Prostate gland (tissue), 2 donors: ENCODE results near the gene STRN4. TPM values are rescaled to one million over a fixed set of nuclear protein-coding genes. Genes with fewer than 3 reads are reported as not detected.
A peak's percentile ranks its signal among the peaks of the same experiment; 100 is the strongest.

Experiments
- DNase-seq: peaks from one replicate; pipeline ENCODE4 v3.0.0-alpha.2; 2019; ENCODE audit warnings: low spot score
- H3K27ac ChIP-seq, 2 donors: fragments of 200-600 bp; sonication (generic); 2 replicates each; pipeline ENCODE4 v1.5.1; 2017 to 2019
- H3K27me3 ChIP-seq: fragments of 200-600 bp; sonication (generic); replicated peaks from 2 replicates; pipeline ENCODE4 v1.5.1; 2019; ENCODE audit not compliant: insufficient read depth
- H3K36me3 ChIP-seq, 2 donors: fragments of 200-600 bp; sonication (generic); 1 replicate in 1 of 2; 2 replicates in 1 of 2; pipeline versions ENCODE4 v1.5.1 to v1.8.1; 2017 to 2019
- H3K4me1 ChIP-seq: fragments of 200-600 bp; sonication (generic); replicated peaks from 2 replicates; pipeline ENCODE4 v1.5.1; 2019
- H3K4me3 ChIP-seq, 2 donors: fragments of 200-600 bp; sonication (generic); 2 replicates each; pipeline ENCODE4 v1.5.1; 2017 to 2019
- H3K9me3 ChIP-seq: fragments of 200-600 bp; sonication (generic); 2 replicates; pipeline ENCODE4 v1.5.1; 2017
- POLR2A ChIP-seq: fragments of 450-650 bp; IDR thresholded peaks from one replicate; pipeline ENCODE4 v1.6.1; 2016; ENCODE audit warnings: antibody characterized with exemption, mild to moderate bottlenecking
- POLR2AphosphoS5 ChIP-seq: sonication (generic); formaldehyde crosslinking; IDR thresholded peaks from one replicate; pipeline ENCODE4 v1.6.1; 2017; ENCODE audit warnings: antibody characterized with exemption
- WGBS: methylation state at CpG from one replicate; pipeline ENCODE4 v1.1.5; 2018; 5-methylcytosine and 5-hydroxymethylcytosine counted together
- intact Hi-C: fragments of 100-400 bp; cut with DNase I; formaldehyde crosslinking; loops from one replicate; pipeline ENCODE4 v1.14.2; 2022
- microRNA counts, 2 donors: library from miRNA; unstranded; fragments of <30 nt; microRNA quantifications; one replicate each; lab custom pipeline; 2016 to 2017
- microRNA-seq: library from miRNA; unstranded; fragments of <30 nt; microRNA quantifications from one replicate; pipeline ENCODE4, GENCODE V29; 2016
- small RNA-seq, 2 donors: library from RNA; depleted of rRNA; stranded (forward); fragments of <200 nt; gene quantifications; one replicate each; pipeline ENCODE3, GENCODE V24; 2016
- total RNA-seq, 2 donors: library from RNA; depleted of rRNA; stranded (reverse); fragments of >200 nt; gene quantifications; one replicate each; pipeline ENCODE4 v1.1.0, GENCODE V29; 2016
- TF ChIP-seq, protein P1 (sequence below), 4 experiments: fragments of 200-600 bp in 2 of 4; fragments of 450-650 bp in 2 of 4; sonication (generic) in 2 of 4; IDR thresholded peaks; 1 replicate in 3 of 4; 2 replicates in 1 of 4; pipeline ENCODE4 v1.5.1; 2016 to 2019; ENCODE audit warnings: antibody characterized with exemption in 4 of 4, mild to moderate bottlenecking in 2 of 4, moderate library complexity in 2 of 4

Gene STRN4
- total RNA-seq, 2 donors from 2014 or later, result 80.7 to 221 TPM

- no peaks in the 10 kb centered on the region for H3K9me3 ChIP-seq
- TF ChIP-seq, protein P1, sequence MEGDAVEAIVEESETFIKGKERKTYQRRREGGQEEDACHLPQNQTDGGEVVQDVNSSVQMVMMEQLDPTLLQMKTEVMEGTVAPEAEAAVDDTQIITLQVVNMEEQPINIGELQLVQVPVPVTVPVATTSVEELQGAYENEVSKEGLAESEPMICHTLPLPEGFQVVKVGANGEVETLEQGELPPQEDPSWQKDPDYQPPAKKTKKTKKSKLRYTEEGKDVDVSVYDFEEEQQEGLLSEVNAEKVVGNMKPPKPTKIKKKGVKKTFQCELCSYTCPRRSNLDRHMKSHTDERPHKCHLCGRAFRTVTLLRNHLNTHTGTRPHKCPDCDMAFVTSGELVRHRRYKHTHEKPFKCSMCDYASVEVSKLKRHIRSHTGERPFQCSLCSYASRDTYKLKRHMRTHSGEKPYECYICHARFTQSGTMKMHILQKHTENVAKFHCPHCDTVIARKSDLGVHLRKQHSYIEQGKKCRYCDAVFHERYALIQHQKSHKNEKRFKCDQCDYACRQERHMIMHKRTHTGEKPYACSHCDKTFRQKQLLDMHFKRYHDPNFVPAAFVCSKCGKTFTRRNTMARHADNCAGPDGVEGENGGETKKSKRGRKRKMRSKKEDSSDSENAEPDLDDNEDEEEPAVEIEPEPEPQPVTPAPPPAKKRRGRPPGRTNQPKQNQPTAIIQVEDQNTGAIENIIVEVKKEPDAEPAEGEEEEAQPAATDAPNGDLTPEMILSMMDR (IDR thresholded peaks at IDR 0.05), result no peak
- no peak for TF ChIP-seq POLR2A
- TF ChIP-seq POLR2AphosphoS5, result no peak
- no peaks in the 10 kb centered on the region for H3K27me3 ChIP-seq
- H3K27ac ChIP-seq, result no peak overlapping the region
- intact Hi-C loops, result no loop called here
- WGBS, result 92% methylated on average over 21 of the region's 21 CpGs
- DNase-seq, result no peak
- no peaks in the 10 kb centered on the region for H3K4me1 ChIP-seq
- H3K36me3 ChIP-seq, result peaks cover 0 to 3% of the 10 kb centered on the region in 2 donors
- H3K4me3 ChIP-seq, result no peak overlapping the region
Measured at GRCh38 chr19:46674416-46675178, 71.7 kb downstream of the STRN4 start.

DNA sequence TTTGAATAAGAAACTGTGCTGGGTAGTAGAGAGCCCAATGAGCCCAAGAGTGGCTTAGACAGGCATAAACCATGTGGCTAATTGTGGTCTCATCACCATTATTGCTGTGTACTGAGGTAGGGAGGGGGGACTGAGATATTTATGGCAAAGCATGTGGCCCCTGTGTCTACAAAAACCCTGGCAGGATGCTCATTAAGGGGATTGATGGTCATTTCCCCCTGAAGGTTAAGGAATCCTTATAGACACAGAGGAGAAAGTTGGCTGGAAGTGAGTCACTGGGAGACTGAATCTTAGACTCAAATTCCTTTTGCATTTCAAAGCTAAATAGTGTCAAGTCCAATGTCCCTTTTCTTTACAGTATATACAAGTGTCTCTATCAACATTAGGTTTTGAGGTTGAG, 75.4 kb downstream of the STRN4 start:
- intact Hi-C loops, result no loop called here
- H3K4me1 ChIP-seq, result no peaks in the 10 kb centered on the region
- TF ChIP-seq POLR2AphosphoS5 (no peak), POLR2A (no peak)
- TF ChIP-seq, protein P1 (IDR thresholded peaks at IDR 0.05), result no peak

More for the DNA sequence above, 75.4 kb downstream of the STRN4 start:
- Histone ChIP-seq H3K4me3 (no peak overlapping the region), H3K27ac (no peak overlapping the region), H3K27me3 (no peaks in the 10 kb centered on the region), H3K9me3 (no peaks in the 10 kb centered on the region), H3K36me3 (no peaks in the 10 kb centered on the region)
- no peak for DNase-seq

MicroRNAs within 50 kb of the gene (microRNA counts, 767-probe panel; counts per million panel counts)
- microRNA hsa-miR-320e (lab: Ali Mortazavi, UCI), result 2,503 to 2,949 counts per million in 2 donors

Small RNA genes lying within 50 kb of the gene (microRNA-seq; reads per million reads assigned to microRNA genes)
- gene MIR320E, result 8.5 reads per million, percentile 49 among the genes with 10 or more reads in this experiment

Small RNA genes lying within 50 kb of the gene (small RNA-seq; reads per million reads assigned to genes)
- 0.50 to 0.56 reads per million in 2 donors for gene MIR320E
- 0 reads per million in 2 donors for gene RF00019
- gene RN7SL364P, result 0 reads per million in 2 donors

Other genes with a start within 250 kb of the STRN4 start
- 100 to 1,000 TPM; 166 to 171 TPM for gene CALM3, start 145.1 kb downstream of the STRN4 start, total RNA-seq
- gene PTGIR, start 121.4 kb downstream of the STRN4 start, total RNA-seq, result 1 to 10 TPM in 1 of 2 donors, not detected in 1; 2.2 TPM
- not detected for gene GNG8, start 110.2 kb downstream of the STRN4 start, total RNA-seq
- 10 to 100 TPM in 1 of 2 donors, 1 to 10 TPM in 1; 8.6 to 28.1 TPM for gene DACT3, start 85.3 kb downstream of the STRN4 start, total RNA-seq
- gene PRKD2, start 29.3 kb downstream of the STRN4 start, total RNA-seq, result 10 to 100 TPM; 38.9 to 41.8 TPM
- gene FKRP, start 393 bp downstream of the STRN4 start, total RNA-seq, result 10 to 100 TPM; 15.2 to 32.0 TPM
- gene SLC1A5, start 42.1 kb upstream of the STRN4 start, total RNA-seq, result 100 to 1,000 TPM; 122 to 214 TPM
- 100 to 1,000 TPM; 118 to 141 TPM for gene AP2S1, start 104.4 kb upstream of the STRN4 start, total RNA-seq
- gene ARHGAP35, start 114.5 kb upstream of the STRN4 start, total RNA-seq, result 10 to 100 TPM; 56.3 to 75.0 TPM